Measurements from ENCODE around the gene SAMD4B. TPM values are rescaled to one million over a fixed set of nuclear protein-coding genes. Genes with fewer than 3 reads are reported as not detected.

The SAMD4B gene
- total RNA-seq, 1 experiment from 2014 or later = 122 TPM

DNA sequence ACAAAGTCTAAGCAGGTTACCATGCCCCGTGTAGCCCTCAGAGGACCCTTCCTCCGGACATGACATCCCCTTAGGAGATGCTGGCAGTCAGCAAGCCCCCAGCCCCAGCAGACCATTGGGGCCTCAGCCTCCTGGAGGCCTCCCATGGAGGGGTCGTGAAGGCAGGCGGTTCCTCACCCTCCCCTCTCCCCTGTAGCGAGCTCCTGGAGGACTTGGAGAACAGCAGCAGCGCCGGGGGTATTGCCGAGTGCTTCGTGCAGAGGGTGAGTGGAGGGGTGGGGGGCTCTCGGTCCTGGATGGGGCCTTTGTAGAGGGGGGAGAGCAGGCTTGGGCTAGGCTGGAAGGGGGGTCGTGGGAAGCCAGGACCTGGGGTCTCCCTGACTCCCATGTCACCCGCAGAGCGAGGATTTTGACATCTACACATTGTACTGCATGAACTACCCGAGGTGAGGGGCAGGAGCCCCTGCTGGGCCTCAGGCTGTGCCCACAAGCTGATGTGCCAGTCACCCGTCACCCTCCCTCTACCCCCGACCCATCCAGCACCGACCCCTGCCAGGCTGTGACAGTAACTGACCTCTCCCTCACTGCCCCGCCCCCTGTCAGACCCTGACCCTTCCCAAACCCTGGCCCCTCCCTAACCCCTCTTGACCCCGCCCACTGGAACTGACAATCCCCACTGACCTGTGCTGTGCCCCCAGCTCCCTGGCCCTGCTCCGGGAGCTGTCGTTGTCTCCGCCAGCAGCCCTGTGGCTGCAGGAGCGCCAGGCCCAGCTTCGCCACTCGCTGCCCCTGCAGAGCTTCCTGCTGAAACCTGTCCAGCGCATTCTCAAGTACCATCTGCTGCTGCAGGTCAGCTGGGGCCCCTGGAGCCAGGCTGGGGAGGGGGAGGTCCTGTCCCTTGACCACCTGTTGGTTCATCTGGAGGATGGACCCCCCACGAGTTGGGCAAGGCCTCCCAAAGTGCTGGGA is 74.2 kb downstream of the SAMD4B start:
- H3K4me3 ChIP-seq (ENCODE audit: insufficient read depth, low read depth, low read length) = no peak overlapping the region
- peaks cover 24% of the 10 kb centered on the region for H3K36me3 ChIP-seq (replicated peaks; ENCODE audit: control insufficient read depth, insufficient read depth, low read length)
- peak; percentile 86 for DNase-seq
- no peaks in the 10 kb centered on the region for H3K27me3 ChIP-seq (ENCODE audit: control insufficient read depth, insufficient read depth, low read length)

GRCh38 chr19:39417463-39418181 is 75.4 kb downstream of the SAMD4B start:
- peak; percentile 41 for DNase-seq
- H3K27me3 ChIP-seq (ENCODE audit: control insufficient read depth, insufficient read depth, low read length) = no peaks in the 10 kb centered on the region
- peaks cover 28% of the 10 kb centered on the region for H3K36me3 ChIP-seq (replicated peaks; ENCODE audit: control insufficient read depth, insufficient read depth, low read length)
- no peak overlapping the region for H3K4me3 ChIP-seq (ENCODE audit: insufficient read depth, low read depth, low read length)

GRCh38 chr19:39419003-39419402 is 76.8 kb downstream of the SAMD4B start:
- DNase-seq = no peak
- Histone ChIP-seq H3K27me3 (ENCODE audit: control insufficient read depth, insufficient read depth, low read length) (no peaks in the 10 kb centered on the region), H3K36me3 (replicated peaks; ENCODE audit: control insufficient read depth, insufficient read depth, low read length) (peaks cover 35% of the 10 kb centered on the region)

GRCh38 chr19:39420769-39421168 is 78.5 kb downstream of the SAMD4B start:
- no peak overlapping the region for H3K4me3 ChIP-seq (ENCODE audit: insufficient read depth, low read depth, low read length)
- DNase-seq = peak; percentile 33
- no peaks in the 10 kb centered on the region for H3K27me3 ChIP-seq (ENCODE audit: control insufficient read depth, insufficient read depth, low read length)
- H3K36me3 ChIP-seq (replicated peaks; ENCODE audit: control insufficient read depth, insufficient read depth, low read length) = peaks cover 40% of the 10 kb centered on the region

More at GRCh38 chr19:39419003-39419402, 76.8 kb downstream of the SAMD4B start:
- no peak overlapping the region for H3K4me3 ChIP-seq (ENCODE audit: insufficient read depth, low read depth, low read length)

DNA sequence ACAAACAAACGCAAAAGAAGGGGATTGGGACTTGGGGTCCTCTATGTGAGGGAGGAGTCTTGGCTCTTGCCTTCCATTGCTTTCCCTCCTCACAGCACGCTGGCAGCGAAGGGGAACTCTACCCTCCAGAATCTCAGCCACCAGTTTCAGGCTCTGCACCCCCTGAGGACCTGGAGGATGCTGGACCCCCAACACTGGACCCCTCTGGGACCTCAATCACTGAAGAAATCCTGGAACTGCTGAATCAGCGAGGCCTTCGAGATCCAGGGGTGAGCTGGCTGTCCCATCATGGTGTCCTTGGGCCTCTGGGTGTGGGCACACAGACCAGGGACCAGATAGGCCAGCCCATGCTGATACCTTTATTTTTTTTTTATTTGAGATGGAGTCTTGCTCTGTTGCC is 79.8 kb downstream of the SAMD4B start:
- Histone ChIP-seq H3K36me3 (replicated peaks; ENCODE audit: control insufficient read depth, insufficient read depth, low read length) (peaks cover 31% of the 10 kb centered on the region), H3K4me3 (ENCODE audit: insufficient read depth, low read depth, low read length) (no peak overlapping the region), H3K27me3 (ENCODE audit: control insufficient read depth, insufficient read depth, low read length) (no peaks in the 10 kb centered on the region)
- peak; percentile 27 for DNase-seq

GRCh38 chr19:39423258-39424086 is 81.3 kb downstream of the SAMD4B start:
- H3K27me3 ChIP-seq (ENCODE audit: control insufficient read depth, insufficient read depth, low read length) = no peaks in the 10 kb centered on the region
- peak; percentile 39 for DNase-seq
- H3K4me3 ChIP-seq (ENCODE audit: insufficient read depth, low read depth, low read length) = no peak overlapping the region
- peaks cover 30% of the 10 kb centered on the region for H3K36me3 ChIP-seq (replicated peaks; ENCODE audit: control insufficient read depth, insufficient read depth, low read length)

DNA sequence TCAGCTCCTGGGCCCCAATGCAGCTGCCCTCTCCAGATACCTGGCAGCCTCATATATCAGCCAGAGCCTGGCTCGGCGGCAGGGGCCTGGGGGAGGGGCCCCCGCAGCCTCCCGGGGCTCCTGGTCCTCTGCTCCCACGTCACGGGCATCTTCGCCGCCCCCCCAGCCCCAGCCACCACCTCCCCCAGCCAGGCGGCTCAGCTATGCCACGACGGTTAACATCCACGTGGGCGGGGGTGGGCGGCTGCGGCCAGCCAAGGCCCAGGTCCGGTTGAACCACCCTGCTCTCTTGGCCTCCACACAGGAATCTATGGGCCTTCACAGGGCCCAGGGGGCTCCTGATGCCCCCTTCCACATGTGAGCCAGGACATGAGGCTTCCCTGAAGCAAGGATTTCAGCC is 82.7 kb downstream of the SAMD4B start:
- Histone ChIP-seq H3K36me3 (replicated peaks; ENCODE audit: control insufficient read depth, insufficient read depth, low read length) (peaks cover 22% of the 10 kb centered on the region), H3K27me3 (ENCODE audit: control insufficient read depth, insufficient read depth, low read length) (no peaks in the 10 kb centered on the region), H3K4me3 (ENCODE audit: insufficient read depth, low read depth, low read length) (no peak overlapping the region)
- DNase-seq = peak; percentile 59

DNA sequence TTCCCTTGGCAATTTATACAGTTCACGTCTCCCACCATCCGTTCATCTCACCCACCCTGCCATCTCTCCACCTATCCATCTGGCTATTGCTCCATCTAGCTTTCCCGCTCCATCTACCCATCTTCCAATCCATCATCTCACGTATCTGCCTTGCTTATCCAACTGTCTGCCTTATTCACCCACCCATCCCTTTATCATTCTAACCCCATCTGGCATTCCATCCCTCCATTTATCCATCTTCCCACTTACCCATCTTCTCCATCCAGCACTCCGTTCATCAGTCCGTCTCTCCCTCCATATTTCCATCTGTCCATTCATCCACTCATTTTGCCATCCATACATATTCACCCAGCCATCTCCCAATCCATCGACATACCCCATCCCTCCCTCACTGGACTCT is 83.5 kb downstream of the SAMD4B start:
- H3K27me3 ChIP-seq (ENCODE audit: control insufficient read depth, insufficient read depth, low read length) = no peaks in the 10 kb centered on the region
- DNase-seq = peak; percentile 28
- no peak overlapping the region for H3K4me3 ChIP-seq (ENCODE audit: insufficient read depth, low read depth, low read length)
- peaks cover 21% of the 10 kb centered on the region for H3K36me3 ChIP-seq (replicated peaks; ENCODE audit: control insufficient read depth, insufficient read depth, low read length)

GRCh38 chr19:39426170-39426569 is 83.9 kb downstream of the SAMD4B start:
- DNase-seq = peak; percentile 40
- peaks cover 19% of the 10 kb centered on the region for H3K36me3 ChIP-seq (replicated peaks; ENCODE audit: control insufficient read depth, insufficient read depth, low read length)
- no peaks in the 10 kb centered on the region for H3K27me3 ChIP-seq (ENCODE audit: control insufficient read depth, insufficient read depth, low read length)
- no peak overlapping the region for H3K4me3 ChIP-seq (ENCODE audit: insufficient read depth, low read depth, low read length)

- H3K4me3 ChIP-seq (ENCODE audit: insufficient read depth, low read depth, low read length) = no peak overlapping the region
- H3K27me3 ChIP-seq (ENCODE audit: control insufficient read depth, insufficient read depth, low read length) = no peaks in the 10 kb centered on the region
- H3K36me3 ChIP-seq (replicated peaks; ENCODE audit: control insufficient read depth, insufficient read depth, low read length) = peaks cover 15% of the 10 kb centered on the region
- DNase-seq = no peak
These were observed 85.5 kb downstream of the SAMD4B start for GRCh38 chr19:39427707-39428106.

- H3K4me3 ChIP-seq (ENCODE audit: insufficient read depth, low read depth, low read length) = no peak overlapping the region
- H3K27me3 ChIP-seq (ENCODE audit: control insufficient read depth, insufficient read depth, low read length) = no peaks in the 10 kb centered on the region
- peak; percentile 91 for DNase-seq
- peaks cover 19% of the 10 kb centered on the region for H3K36me3 ChIP-seq (replicated peaks; ENCODE audit: control insufficient read depth, insufficient read depth, low read length)
These were observed 86.3 kb downstream of the SAMD4B start for GRCh38 chr19:39428283-39429112.

DNA sequence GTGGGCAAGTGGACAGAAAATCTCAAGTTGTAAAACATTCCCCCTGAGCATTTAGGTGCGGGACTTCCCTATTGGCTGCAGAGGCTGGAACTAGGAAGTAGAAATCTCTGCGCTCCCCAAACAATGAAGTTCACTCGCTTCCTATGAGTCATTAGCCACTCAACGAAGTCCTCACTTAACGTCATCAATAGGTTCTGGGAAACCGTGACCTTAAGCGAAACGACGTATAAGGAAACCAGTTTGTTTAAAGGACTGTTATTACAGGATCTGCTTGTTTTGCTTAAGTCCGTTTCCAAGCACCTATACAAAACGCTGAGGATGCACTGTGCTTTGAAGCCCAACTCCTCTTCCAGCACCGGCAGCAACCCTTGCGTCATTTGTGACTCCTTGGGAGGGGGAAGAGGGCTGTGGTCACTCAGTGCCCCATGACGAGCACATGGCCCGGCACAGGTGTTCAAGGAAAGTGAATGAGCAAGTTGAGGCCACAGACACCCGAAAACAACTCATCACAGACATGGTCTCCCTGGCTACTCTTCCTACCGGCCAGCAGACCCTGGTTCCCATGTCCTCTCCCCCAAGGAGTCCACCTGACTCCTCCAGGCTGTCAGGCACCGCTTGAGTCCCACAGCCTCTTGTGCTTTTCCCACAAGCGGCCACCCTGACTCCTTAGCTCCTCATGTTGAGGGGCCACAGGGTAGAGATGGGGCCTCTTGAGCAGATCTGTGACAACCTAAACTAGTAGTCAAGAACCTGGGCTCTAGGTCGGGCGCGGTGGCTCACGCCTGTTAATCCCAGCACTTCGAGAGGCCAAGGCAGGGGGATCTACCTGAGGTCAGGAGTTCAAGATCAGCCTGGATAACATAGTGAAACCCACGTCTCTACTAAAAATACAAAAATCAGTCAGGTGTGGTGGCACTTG is 88.7 kb downstream of the SAMD4B start:
- Histone ChIP-seq H3K36me3 (replicated peaks; ENCODE audit: control insufficient read depth, insufficient read depth, low read length) (peaks cover 24% of the 10 kb centered on the region), H3K27me3 (ENCODE audit: control insufficient read depth, insufficient read depth, low read length) (no peaks in the 10 kb centered on the region), H3K4me3 (ENCODE audit: insufficient read depth, low read depth, low read length) (no peak overlapping the region)
- peak; percentile 49 for DNase-seq

GRCh38 chr19:39432677-39433025 is 90.4 kb downstream of the SAMD4B start:
- Histone ChIP-seq H3K27me3 (ENCODE audit: control insufficient read depth, insufficient read depth, low read length) (no peaks in the 10 kb centered on the region), H3K4me3 (ENCODE audit: insufficient read depth, low read depth, low read length) (no peak overlapping the region), H3K36me3 (replicated peaks; ENCODE audit: control insufficient read depth, insufficient read depth, low read length) (peaks cover 24% of the 10 kb centered on the region)
- DNase-seq = no peak

Measured in H7 (cell line).